Hematopoietic multipotent progenitor cell treated with erythropoietin and hydrocortisone succinate and interleukin-3 and kit ligand, for 17 days (in vitro differentiated cells): ENCODE measurements around the gene TREM1.
"Not testable (repeated sequence)": the region's sequence is repeated elsewhere in the genome, so short reads cannot be mapped to it uniquely, and the experiment has no call there.

Source experiments
- DNase-seq: peaks from one replicate; pipeline ENCODE4 v3.0.0-alpha.2; 2015; ENCODE audit warnings: low spot score

The TREM1 gene

GRCh38 chr6:41258196-41258493 is 28.3 kb downstream of the TREM1 start:
- DNase-seq: no peak

GRCh38 chr6:41257369-41258195 is 28.9 kb downstream of the TREM1 start:
- no peak for DNase-seq

- no peak for DNase-seq
Measured at GRCh38 chr6:41256383-41256782, 30.1 kb downstream of the TREM1 start.

- no peak for DNase-seq
Measured at GRCh38 chr6:41255638-41256246, 30.7 kb downstream of the TREM1 start.

GRCh38 chr6:41255110-41255509 is 31.4 kb downstream of the TREM1 start:
- DNase-seq: no peak

GRCh38 chr6:41252401-41253169 is 33.9 kb downstream of the TREM1 start:
- no peak for DNase-seq

GRCh38 chr6:41247882-41248705 is 38.4 kb downstream of the TREM1 start:
- no peak for DNase-seq

GRCh38 chr6:41247288-41247865 is 39.1 kb downstream of the TREM1 start:
- DNase-seq: no peak

- DNase-seq: not testable (repeated sequence)
Measured at GRCh38 chr6:41246529-41246928, 40.0 kb downstream of the TREM1 start.

- DNase-seq: no peak
Measured at GRCh38 chr6:41239467-41240159, 46.9 kb downstream of the TREM1 start.

- DNase-seq: no peak
Measured at GRCh38 chr6:41237128-41237527, 49.4 kb downstream of the TREM1 start.

- no peak for DNase-seq
Measured at GRCh38 chr6:41236276-41236675, 50.2 kb downstream of the TREM1 start.

- no peak for DNase-seq
Measured at GRCh38 chr6:41232667-41233066, 53.8 kb downstream of the TREM1 start.

GRCh38 chr6:41231246-41231645 is 55.2 kb downstream of the TREM1 start:
- no peak for DNase-seq

GRCh38 chr6:41229721-41230120 is 56.8 kb downstream of the TREM1 start:
- DNase-seq: no peak

- DNase-seq: peak; percentile 87
Measured at GRCh38 chr6:41228616-41229015, 57.9 kb downstream of the TREM1 start.

- DNase-seq: no peak
Measured at GRCh38 chr6:41228096-41228495, 58.4 kb downstream of the TREM1 start, which contains the start of gene TREML4. Gene TREML4, plus strand, starts transcription at chr6:41228349. Its CDS starts 79 bp downstream, at chr6:41228428.

- DNase-seq: no peak
Measured at GRCh38 chr6:41226752-41227151, 59.7 kb downstream of the TREM1 start.

GRCh38 chr6:41224800-41225199 is 61.7 kb downstream of the TREM1 start:
- DNase-seq: no peak
